ENCODE results near the gene MAPK11.

Gene MAPK11

GRCh38 chr22:50297510-50298265 is 27.5 kb upstream of the MAPK11 start:
- TF ChIP-seq RARB (CRISPR knock-in tag; IDR thresholded peaks at IDR 0.05), result no peak
- no peak for ATAC-seq

DNA sequence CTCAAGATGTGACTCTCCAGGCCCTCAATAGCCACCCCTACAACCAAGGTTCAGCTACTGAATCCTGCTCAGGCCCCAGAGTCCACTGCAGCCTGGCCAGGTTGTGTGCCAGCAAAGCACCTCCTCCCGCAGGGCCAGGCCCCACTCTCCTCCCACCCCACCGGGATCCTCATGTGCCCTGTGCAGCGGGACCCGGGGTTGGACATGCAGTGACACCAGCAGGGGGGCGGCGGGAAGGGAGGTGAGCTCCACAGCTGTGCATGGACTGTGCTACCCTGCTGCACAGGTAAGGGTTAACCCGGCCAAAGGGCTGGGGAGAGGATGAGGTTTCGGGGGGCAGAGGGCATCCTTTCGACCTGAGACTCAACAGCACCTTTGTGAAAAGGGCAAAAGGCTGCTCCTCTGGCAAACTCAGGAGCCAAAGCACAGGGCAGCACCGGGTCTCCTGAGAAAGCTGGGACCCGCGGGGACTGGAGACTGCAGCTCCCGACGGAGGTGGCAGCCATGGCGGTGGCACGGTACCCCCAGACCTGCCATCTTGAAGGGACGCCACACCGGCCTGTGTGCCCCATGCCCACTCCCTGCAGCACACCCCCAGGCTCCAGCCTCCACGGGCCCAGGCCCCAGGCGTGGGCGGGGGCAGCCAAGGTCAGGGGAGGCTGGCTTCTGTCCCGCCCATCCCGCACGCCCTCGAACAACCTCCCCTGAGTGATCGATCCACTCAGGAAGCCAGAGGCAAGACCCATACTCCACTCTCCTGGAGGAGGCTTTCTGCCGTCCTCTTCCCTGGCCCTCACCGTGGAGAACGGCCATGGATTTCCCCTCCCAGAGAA is 26.7 kb upstream of the MAPK11 start:
- TF ChIP-seq BACH2 (CRISPR knock-in tag; IDR thresholded peaks at IDR 0.05; ENCODE audit: borderline replicate concordance) (no peak), OSR1 (CRISPR knock-in tag; IDR thresholded peaks at IDR 0.05) (no peak), GLIS3 (CRISPR knock-in tag; IDR thresholded peaks at IDR 0.05) (no peak), ZFP3 (CRISPR knock-in tag; IDR thresholded peaks at IDR 0.05) (no peak), TCF4 (CRISPR knock-in tag; IDR thresholded peaks at IDR 0.05; ENCODE audit: borderline replicate concordance) (no peak), ZC3H10 (CRISPR knock-in tag; IDR thresholded peaks at IDR 0.05) (no peak), ZNF8 (CRISPR knock-in tag; IDR thresholded peaks at IDR 0.05) (no peak), PPARA (CRISPR knock-in tag; IDR thresholded peaks at IDR 0.05; ENCODE audit: borderline replicate concordance) (no peak), POU6F1 (CRISPR knock-in tag; IDR thresholded peaks at IDR 0.05; ENCODE audit: borderline replicate concordance, low read depth) (no peak), TOX (CRISPR knock-in tag; IDR thresholded peaks at IDR 0.05; ENCODE audit: borderline replicate concordance) (no peak)

DNA sequence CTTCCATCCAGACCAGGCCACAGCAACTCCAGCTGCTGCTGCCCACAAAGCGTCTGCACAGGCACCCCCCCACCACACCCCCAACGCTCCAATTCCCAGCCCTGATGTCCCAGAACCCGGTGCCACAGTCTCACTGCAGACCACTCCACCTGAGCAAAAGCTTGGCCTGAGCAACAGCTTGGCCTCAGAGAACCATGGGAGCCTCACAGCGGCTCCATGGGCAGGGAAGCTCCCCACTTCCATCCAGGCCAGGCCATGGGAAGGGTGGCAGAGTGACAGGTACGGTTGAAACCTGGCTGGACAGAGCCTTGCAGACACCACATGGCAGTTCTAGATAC is 24.1 kb upstream of the MAPK11 start:
- ATAC-seq, result peak; percentile 5; the same call in 2 of the 3 replicates

More for the DNA sequence above, 26.7 kb upstream of the MAPK11 start:
- no peak for ATAC-seq

DNA sequence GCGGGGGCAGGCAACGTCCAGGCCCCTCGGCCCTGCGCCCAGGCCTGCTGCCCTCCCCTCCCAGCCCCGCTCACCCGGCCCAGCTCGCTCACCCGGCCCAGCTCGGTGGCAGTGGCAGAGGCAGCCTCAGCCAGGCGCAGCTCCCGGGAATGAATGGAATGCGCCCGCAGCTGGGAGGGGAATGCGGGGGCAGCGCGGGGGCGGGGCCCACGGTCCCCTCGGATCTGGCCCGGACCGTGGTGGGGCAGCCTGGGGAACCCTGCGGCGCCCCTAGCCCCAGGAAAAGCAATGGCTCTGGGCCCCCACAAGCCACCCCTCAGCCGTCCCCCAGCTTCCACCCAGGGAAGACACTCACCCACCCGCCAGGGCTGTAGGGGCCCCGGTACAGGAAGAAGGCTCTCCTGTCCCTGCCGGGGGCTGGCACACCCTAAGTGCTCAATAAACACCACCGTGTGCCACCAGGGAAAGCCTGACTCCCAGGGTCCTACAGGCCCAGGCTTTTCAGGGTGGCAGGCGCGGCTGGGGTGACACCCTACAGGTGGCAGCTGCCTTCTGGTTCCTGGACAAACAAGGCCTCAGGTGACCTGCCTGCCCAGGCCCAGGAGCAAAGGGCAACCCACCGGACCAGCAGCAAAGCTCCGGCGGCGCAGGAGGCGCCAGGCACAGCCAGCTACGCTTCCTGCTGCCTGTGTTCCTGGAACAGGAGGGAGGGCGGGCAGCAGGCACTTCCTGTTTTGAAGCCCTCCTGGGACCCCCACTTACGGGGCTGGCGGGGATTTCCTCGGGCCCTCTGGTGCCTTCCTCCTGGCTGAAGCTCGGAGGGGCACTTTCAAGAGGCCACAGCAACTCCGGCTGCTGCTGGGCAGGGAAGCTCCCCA is 23.5 kb upstream of the MAPK11 start:
- TF ChIP-seq, protein P1, sequence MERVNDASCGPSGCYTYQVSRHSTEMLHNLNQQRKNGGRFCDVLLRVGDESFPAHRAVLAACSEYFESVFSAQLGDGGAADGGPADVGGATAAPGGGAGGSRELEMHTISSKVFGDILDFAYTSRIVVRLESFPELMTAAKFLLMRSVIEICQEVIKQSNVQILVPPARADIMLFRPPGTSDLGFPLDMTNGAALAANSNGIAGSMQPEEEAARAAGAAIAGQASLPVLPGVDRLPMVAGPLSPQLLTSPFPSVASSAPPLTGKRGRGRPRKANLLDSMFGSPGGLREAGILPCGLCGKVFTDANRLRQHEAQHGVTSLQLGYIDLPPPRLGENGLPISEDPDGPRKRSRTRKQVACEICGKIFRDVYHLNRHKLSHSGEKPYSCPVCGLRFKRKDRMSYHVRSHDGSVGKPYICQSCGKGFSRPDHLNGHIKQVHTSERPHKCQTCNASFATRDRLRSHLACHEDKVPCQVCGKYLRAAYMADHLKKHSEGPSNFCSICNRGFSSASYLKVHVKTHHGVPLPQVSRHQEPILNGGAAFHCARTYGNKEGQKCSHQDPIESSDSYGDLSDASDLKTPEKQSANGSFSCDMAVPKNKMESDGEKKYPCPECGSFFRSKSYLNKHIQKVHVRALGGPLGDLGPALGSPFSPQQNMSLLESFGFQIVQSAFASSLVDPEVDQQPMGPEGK (CRISPR knock-in tag; IDR thresholded peaks at IDR 0.05; ENCODE audit: borderline replicate concordance), result peak; percentile 89; the same call in 1 of the 2 replicates
- no peak for TF ChIP-seq ZNF565 (CRISPR knock-in tag; conservative IDR thresholded peaks at IDR 0.05; ENCODE audit: low read depth)
- peak; percentile 92 for ATAC-seq

More for the DNA sequence above, 24.1 kb upstream of the MAPK11 start:
- TF ChIP-seq ZNF70 (CRISPR knock-in tag; IDR thresholded peaks at IDR 0.05), result no peak
- TF ChIP-seq ARNTL (CRISPR knock-in tag; IDR thresholded peaks at IDR 0.05; ENCODE audit: borderline replicate concordance, low read depth), result no peak
- TF ChIP-seq OSR1 (CRISPR knock-in tag; IDR thresholded peaks at IDR 0.05), result no peak
- TF ChIP-seq, protein P2, sequence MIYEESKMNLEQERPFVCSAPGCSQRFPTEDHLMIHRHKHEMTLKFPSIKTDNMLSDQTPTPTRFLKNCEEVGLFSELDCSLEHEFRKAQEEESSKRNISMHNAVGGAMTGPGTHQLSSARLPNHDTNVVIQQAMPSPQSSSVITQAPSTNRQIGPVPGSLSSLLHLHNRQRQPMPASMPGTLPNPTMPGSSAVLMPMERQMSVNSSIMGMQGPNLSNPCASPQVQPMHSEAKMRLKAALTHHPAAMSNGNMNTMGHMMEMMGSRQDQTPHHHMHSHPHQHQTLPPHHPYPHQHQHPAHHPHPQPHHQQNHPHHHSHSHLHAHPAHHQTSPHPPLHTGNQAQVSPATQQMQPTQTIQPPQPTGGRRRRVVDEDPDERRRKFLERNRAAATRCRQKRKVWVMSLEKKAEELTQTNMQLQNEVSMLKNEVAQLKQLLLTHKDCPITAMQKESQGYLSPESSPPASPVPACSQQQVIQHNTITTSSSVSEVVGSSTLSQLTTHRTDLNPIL (CRISPR knock-in tag; IDR thresholded peaks at IDR 0.05; ENCODE audit: low read depth), result no peak
- no peak for TF ChIP-seq ZFP30 (CRISPR knock-in tag; IDR thresholded peaks at IDR 0.05)
- TF ChIP-seq ZNF8 (CRISPR knock-in tag; IDR thresholded peaks at IDR 0.05), result no peak

DNA sequence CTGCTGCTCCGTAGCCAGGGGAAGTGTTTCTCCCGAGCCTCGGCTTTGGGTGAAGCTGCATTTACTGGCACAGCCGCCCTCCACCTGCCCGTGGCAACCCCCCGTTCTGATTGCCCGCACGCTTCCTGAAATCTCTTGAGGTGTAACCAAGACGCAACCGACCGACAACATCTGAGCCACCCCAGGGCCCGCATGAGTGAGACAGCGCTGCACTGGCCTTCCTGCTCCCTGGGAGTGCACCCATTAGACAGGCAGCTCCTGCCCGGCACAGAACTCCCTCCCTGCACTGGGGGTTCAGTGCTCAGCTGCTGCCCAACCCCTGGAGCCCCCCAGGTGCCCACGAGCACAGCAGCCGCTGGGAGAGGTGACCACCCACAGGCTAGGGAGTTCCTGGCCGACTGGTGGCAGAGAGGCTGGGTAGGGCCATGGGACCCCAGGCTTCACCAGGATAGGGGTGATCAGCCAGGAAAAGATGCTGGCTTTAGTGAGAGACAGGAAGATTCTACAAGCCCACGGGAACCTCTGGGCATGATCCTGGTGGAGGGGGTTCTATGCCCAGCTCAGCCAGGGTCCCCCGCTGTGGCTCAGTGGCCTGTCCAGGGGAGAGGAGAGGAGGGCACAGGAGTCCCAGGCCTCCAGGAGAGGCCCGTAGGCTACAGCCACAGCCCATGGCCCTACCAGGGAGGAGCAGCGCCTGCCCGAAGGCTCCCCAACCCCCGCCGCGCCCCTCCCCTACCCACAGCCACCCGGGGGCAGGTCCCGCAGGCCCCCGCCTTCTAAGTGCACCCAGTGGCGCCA is 22.7 kb upstream of the MAPK11 start:
- TF ChIP-seq PPARA (CRISPR knock-in tag; IDR thresholded peaks at IDR 0.05; ENCODE audit: borderline replicate concordance) (no peak), ZNF8 (CRISPR knock-in tag; IDR thresholded peaks at IDR 0.05) (no peak), SNAI2 (CRISPR knock-in tag; IDR thresholded peaks at IDR 0.05) (no peak), CSDC2 (CRISPR knock-in tag; IDR thresholded peaks at IDR 0.05) (no peak), CSRNP3 (CRISPR knock-in tag; IDR thresholded peaks at IDR 0.05) (no peak)
- TF ChIP-seq, protein P1 (CRISPR knock-in tag; IDR thresholded peaks at IDR 0.05; ENCODE audit: borderline replicate concordance), result no peak
- TF ChIP-seq, protein P2 (CRISPR knock-in tag; IDR thresholded peaks at IDR 0.05; ENCODE audit: low read depth), result no peak

More for the DNA sequence above, 22.7 kb upstream of the MAPK11 start:
- ATAC-seq, result peak; percentile 57; the same call in 2 of the 3 replicates

Measured in SK-N-SH treated with all-trans-retinoic acid at 6 μM for 48 hours (cell line).